Stimulated activated CD4-positive, alpha-beta T cell treated with anti-CD3 and anti-CD28 coated beads, Interleukin-4, amount 100 ng/mL, for 48 hours (primary cell): ENCODE measurements around the gene PTPRH.

Experiments
- DNase-seq, 2 donors: peaks; one replicate each; pipeline ENCODE4 v3.0.0-alpha.2; 2020; ENCODE audit warnings: low read depth in 2 of 2

Gene PTPRH

GRCh38 chr19:55132453-55133129, 76.7 kb downstream of the PTPRH start:
- no peak for DNase-seq

DNA sequence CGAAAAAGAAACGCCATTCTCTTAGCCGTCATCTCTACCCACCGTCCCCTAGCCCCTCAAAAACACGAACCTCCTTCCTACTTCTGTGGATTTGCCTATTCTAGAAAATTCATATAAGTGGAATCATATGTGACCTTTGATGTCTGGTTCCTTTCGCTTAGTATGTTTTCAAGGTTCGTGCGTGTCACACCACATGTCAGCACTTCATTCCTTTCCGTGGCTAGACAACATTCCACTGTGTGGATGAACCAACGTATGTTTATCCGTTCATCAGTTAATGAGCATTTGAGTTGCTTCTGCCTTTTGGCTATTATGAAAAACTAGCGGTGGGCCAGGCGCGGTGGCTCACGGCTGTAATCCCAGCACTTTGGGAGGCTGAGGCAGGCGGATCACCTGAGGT, 77.9 kb downstream of the PTPRH start:
- DNase-seq: no peak
